Suppressor macrophage (primary cell): ENCODE results near the gene B4GALT1.
A peak's percentile ranks its signal among the peaks of the same experiment; 100 is the strongest.
"Not testable (repeated sequence)": the region's sequence is repeated elsewhere in the genome, so short reads cannot be mapped to it uniquely, and the experiment has no call there.

Experiments
- DNase-seq, 4 experiments: peaks; one replicate each; pipeline ENCODE4 v3.0.0-alpha.2; 2020 to 2022

Gene B4GALT1

GRCh38 chr9:33161589-33162132 is 5.5 kb downstream of the B4GALT1 start:
- DNase-seq: no peak

GRCh38 chr9:33161011-33161588 is 6.0 kb downstream of the B4GALT1 start:
- peak; percentile 84 to 91 (median 85) for DNase-seq

DNA sequence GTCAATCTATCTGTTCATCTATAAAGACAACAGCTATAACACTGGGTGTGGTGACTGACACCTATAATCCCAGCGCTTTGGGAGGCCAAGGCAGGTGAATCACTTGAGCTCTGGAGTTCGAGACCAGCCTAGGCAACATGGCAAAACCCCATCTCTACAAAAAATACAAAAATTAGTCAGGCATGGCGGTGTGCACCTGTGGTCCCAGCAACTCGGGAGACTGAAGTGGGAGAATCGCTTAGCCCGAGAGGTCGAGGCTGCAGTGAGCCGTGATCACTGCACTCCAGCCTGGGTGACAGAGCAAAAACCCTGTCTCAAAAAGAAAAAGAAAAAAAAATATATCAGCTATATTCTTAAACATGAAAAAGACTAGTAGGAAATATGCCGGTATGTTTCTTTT is 6.7 kb downstream of the B4GALT1 start:
- DNase-seq: not testable (repeated sequence)

- DNase-seq: peak; percentile 92 to 98 (median 96)
Measured at GRCh38 chr9:33159777-33160127, 7.4 kb downstream of the B4GALT1 start.

DNA sequence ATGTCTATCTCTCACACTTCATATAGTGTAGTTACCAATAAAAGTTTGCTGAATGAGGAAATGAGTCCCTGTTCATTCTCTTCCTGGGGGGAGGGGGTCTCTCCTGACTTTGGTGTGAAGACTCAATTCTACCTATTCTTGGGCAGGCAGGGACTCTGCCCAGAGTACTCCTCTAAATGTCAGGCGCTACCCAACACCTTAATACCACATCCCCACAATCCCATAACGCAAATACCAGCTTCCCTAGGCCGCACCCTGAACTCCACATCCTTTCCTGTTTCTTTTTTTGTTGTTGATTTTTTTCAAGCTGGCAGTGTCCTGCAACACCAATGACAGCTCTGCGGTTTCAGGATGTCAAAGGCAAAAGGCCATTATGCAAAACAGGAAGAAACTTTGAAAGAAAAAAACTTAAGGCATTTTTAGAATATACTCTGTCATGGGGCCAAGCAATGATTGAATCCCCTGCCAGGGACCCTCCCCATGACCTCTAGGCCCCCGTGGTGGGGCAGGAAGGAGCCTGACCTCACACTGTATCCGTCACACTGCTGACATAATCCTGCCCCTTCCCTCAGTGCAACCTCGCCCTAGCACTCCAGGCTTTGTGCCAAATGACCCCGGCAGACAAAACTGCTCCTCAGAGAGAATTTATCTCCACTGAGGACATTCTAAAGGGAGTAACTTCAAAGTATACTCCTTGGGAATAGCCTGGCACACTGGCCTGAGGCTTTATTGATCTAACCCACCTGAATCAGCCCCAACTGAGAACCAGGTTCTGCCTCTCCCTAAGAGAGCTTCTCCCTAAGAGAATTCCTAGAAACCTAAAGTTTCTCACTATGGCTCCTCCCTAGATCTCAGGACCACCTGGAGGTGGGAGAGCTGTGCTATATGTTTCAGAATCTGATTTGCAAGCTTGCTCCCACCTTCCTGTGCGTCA is 8.0 kb downstream of the B4GALT1 start:
- peak; percentile 94 to 98 (median 95) for DNase-seq

GRCh38 chr9:33157960-33158842 is 8.9 kb downstream of the B4GALT1 start:
- no peak for DNase-seq

GRCh38 chr9:33155393-33155792 is 11.7 kb downstream of the B4GALT1 start:
- DNase-seq: peak in 3 of 4 experiments; percentile 44 to 54 (median 46)

DNA sequence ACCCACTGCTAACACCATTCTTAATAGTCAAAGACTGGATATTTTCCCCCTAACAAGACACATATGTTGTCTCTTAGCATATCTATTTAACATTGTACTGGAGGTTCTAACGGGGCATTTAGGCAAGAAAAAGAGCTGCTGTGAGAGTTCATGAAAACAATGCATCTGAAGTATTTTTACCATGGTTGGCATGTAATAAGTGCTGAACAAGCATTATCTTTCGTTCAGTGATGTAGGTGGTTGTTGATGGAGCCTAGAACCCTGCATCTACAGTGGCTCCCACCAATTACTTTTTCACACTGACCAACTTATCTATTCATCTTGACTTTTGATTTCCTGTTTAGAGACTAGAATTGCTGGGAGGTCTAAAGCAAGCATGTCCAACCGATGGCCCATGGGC is 12.8 kb downstream of the B4GALT1 start:
- no peak for DNase-seq

- DNase-seq: peak in 2 of 4 experiments; percentile 62 to 70
Measured at GRCh38 chr9:33153666-33154065, 13.5 kb downstream of the B4GALT1 start.

- no peak for DNase-seq
Measured at GRCh38 chr9:33153001-33153400, 14.1 kb downstream of the B4GALT1 start.

GRCh38 chr9:33151601-33152000 is 15.5 kb downstream of the B4GALT1 start:
- no peak for DNase-seq

DNA sequence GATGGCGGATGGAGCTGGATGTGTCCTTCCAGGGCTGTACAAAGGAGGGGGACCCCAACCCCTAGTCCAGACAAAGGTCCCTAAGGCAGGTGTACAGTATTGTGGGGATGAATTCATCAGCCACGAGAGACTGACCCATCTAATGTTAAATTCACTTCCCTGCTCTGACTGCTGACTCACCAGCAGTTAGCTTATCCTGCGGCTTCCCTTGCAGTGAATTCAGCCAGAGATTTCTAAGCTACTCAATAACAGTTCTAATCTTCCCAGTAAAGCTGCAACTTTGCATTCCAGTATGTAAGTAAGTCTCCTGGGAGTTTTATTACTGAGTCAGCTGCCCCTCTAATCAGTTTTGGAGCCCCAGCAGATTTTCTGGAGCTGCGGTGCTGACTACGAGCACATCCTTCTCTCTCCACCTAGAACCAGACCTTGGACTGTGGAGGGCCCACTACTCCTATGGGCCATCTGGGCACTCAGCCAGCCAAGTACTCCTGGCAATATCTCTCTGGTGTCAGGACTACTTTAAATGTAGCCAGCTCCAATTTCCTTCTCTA is 16.1 kb downstream of the B4GALT1 start:
- DNase-seq: peak in 3 of 4 experiments; percentile 58 to 71 (median 70)

DNA sequence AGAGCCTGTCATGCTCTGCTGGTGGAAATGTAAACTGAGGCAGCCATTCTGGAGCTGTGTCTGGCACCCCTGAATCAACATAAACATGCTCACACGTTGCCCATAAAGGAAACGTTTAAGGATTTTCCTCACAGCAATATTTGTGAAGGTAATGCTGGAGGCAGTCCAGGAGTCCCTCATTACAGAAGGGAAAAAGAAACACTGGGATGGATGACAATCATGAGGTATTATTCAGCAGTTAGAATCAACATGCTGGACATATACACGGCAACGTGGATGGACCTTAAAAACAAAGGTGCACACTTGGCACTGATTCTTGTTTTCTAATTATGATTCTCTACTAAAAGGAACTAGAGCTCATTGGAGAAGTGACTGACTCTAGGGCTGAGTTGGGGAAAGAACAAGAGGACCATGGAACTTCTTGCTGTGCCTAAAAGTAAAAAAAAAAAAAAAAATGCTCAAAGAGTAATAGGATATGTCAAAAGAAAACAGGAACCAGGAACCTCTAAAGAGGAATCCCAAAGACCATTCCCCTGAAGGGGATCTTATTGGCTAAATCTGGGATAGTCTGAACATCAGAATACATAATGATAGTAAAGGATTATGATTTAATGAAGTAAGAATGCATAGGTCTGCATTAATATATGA is 18.6 kb downstream of the B4GALT1 start:
- DNase-seq: peak in 3 of 4 experiments; percentile 49 to 75 (median 71)

- DNase-seq: peak in 1 of 4 experiments; percentile 37
Measured at GRCh38 chr9:33147416-33148169, 19.5 kb downstream of the B4GALT1 start.

- DNase-seq: no peak
Measured at GRCh38 chr9:33146298-33146697, 20.8 kb downstream of the B4GALT1 start.

- DNase-seq: no peak
Measured at GRCh38 chr9:33144551-33144950, 22.6 kb downstream of the B4GALT1 start.

DNA sequence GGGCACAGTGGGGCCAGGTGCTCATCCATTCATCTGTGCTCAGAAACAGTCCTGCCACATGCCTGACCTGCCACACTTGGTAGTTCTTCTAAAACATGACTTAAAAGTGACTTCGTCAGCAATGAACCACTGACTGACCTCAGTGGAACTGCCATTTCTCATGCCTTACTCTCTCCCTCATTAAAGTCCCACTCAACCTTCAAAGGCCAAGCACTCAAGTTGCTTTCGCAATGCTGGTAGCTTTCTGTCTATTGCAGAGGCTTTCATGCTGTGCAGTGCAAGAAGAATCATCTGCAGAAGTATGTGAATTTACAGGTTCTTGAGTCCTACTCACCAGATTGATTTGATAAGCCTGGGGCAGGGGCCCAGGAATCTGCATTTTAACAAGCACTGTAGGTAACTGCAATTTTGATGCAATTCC is 23.9 kb downstream of the B4GALT1 start:
- DNase-seq: peak; percentile 66 to 91 (median 80)

DNA sequence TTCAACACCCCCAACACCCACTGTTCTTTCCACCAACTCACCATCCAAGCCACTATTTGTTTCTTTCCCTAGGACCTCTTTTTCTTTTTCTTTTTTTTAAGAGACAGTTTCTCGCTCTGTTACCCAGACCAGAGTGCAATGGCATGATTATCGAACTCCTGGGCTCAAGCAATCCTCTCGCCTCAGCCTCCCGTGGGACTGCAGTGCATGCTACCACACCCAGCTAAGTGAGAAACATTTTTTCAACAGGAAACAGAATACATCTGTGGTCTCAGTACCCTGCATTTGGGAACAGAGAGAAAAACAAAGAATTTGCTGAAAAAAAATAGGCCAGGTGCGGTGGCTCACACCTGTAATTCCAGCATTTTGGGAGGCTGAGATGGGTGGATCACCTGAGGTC is 24.6 kb downstream of the B4GALT1 start:
- DNase-seq: no peak

DNA sequence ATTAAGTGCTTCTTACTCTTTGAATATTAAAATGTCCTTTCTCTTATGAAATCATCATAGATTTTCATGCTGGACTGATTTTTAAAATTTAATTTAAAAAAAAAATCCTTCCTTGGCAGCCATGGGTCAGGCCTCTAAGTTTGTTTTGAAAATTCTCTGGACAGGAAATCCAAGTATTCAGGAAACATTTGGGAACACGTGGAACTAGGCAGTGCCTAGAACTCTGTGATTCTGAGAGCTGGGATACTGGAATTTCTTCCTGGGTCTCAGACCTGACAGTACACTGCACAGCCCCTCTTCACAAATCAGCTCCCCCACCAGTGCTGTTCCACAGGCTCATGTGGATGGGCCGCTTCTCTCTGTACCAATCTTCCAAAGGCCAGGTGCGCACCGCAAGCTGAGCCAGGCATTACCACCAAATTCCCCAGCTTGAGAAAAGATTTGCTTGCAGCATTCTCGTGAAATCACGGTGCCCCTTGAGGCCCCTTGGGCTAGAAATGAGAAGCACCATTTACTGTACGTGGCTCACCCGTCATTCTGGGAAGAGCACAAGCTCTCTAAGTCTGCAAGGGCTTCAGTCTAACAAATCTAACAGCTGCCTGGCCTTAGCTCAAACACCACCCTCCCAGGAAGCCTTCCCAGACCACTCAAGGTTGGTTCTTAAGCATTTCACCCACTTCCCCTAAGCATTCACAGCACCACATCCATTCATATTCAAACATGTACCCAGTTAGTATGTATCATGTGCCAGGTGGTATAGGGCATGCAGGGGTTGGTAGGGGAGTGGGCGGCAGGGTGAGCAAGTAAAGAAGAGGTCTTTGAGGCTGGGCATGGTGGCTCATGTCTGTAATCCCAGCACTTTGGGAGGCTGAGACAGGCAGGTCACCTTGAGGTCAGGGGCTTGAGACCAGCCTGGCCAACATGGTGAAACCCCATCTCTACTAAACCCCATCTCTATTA is 26.5 kb downstream of the B4GALT1 start:
- no peak for DNase-seq
